H1 (cell line): ENCODE measurements around the gene PLPPR2. TPM values are rescaled to one million over a fixed set of nuclear protein-coding genes. Genes with fewer than 3 reads are reported as not detected.

Experiments
- EGR1 ChIP-seq: IDR thresholded peaks from 2 replicates; pipeline ENCODE4 v1.6.1; 2011; ENCODE audit warnings: low read depth, low read length, borderline replicate concordance
- POLR2AphosphoS5 ChIP-seq: IDR thresholded peaks from 2 replicates; pipeline ENCODE4 v1.6.1; 2011; ENCODE audit warnings: low read depth, low read length
- SAP30 ChIP-seq: fragments of 300-600 bp; sonication (generic); IDR thresholded peaks from 2 replicates; pipeline ENCODE4 v1.7.1; 2012; ENCODE audit warnings: low read length, moderate library complexity, mild to moderate bottlenecking, inconsistent platforms; ENCODE audit not compliant: insufficient read depth, insufficient replicate concordance
- polyA plus RNA-seq, 7 experiments: library from polyadenylated mRNA; depleted of rRNA in 3 of 7; stranded (reverse) in 5 of 7; unstranded in 2 of 7; fragments of >200 nt in 5 of 7; fragments of 200-250 nt in 2 of 7; gene quantifications; 1 replicate in 5 of 7; 2 replicates in 1 of 7; 4 replicates in 1 of 7; pipeline versions ENCODE4 v1.2.1 to v1.2.3, GENCODE V29; 2011 to 2013; ENCODE audit warnings: missing spikeins in 2 of 7, mixed read lengths in 2 of 7
- total RNA-seq: library from RNA; stranded (reverse); fragmentation: NEBNext Ultra II Directional; extraction: Animal tissue kit (Norgen Biotek cat#: 25700); gene quantifications from 2 replicates; pipeline ENCODE4 v1.2.1, GENCODE V29; 2021

Gene PLPPR2
- total and polyA plus RNA-seq, 2 of the 8 experiments (the other 6 are each of a cell fraction or from before 2014, with no cell fraction given) = 7.2 to 11.7 TPM

DNA sequence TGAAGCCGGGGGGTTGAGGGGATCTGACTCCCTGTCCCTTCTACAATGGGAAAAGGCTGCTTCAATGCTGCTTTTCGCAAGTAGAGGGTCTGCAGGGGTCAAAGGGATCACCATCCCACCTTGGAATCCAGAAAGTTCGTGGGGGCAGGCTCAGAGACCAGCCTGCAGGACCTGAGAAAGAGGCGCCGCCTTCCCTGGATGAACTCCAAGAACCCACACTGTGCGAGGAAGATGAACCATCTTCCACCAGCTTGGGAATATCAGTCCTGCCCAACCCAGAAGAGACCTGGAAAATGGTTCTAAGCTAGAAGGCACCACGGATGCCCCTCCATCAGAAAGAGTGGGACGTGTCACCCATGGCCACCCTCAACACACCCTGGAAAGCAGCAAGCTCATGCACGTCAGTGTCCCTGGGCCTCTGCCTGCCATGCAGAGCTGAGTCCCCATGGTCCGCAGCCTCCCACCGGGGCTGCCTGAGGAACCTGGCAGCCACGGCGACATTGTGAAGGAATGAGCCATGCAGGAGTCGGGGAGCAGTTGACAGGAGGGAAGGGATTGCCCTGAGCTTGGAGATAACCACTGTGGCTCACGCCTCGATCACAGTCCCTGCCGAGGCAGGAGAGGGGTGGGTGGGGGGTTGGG lies 30.4 kb upstream of the PLPPR2 start (continued):
- TF ChIP-seq POLR2AphosphoS5 = no peak
- no peak for TF ChIP-seq EGR1
- no peak for TF ChIP-seq SAP30
